Endodermal cell (in vitro differentiated cells): ENCODE data around the gene PGS1. TPM values are rescaled to one million over a fixed set of nuclear protein-coding genes. Genes with fewer than 3 reads are reported as not detected.

ENCODE experiments used
- DNase-seq: peaks from one replicate; pipeline ENCODE4 v3.0.0-alpha.2; 2017
- H3K27ac ChIP-seq: 2 replicates; pipeline ENCODE4 v1.5.1; 2013; ENCODE audit warnings: mild to moderate bottlenecking, low read depth, low read length, moderate library complexity
- H3K27me3 ChIP-seq: 2 replicates; pipeline ENCODE4 v1.6.1; 2013; ENCODE audit warnings: mild to moderate bottlenecking, low read length, moderate library complexity; ENCODE audit not compliant: insufficient read depth, control insufficient read depth, poor library complexity, severe bottlenecking
- H3K36me3 ChIP-seq: 2 replicates; pipeline ENCODE4 v1.7.0; 2013; ENCODE audit warnings: mild to moderate bottlenecking, low read length, moderate library complexity; ENCODE audit not compliant: control insufficient read depth, insufficient read depth
- H3K4me1 ChIP-seq: one replicate; pipeline ENCODE4 v1.7.0; 2013; ENCODE audit warnings: low read length; ENCODE audit not compliant: control insufficient read depth, insufficient read depth
- H3K4me3 ChIP-seq: 2 replicates; pipeline ENCODE4 v1.5.1; 2013; ENCODE audit warnings: mild to moderate bottlenecking, low read length, moderate library complexity
- H3K9ac ChIP-seq: 2 replicates; pipeline ENCODE4 v1.6.1; 2013; ENCODE audit warnings: mild to moderate bottlenecking, low read length, moderate library complexity; ENCODE audit not compliant: poor library complexity, severe bottlenecking; ENCODE audit errors: extremely low read depth
- H3K9me3 ChIP-seq: 2 replicates; pipeline ENCODE4 v1.6.1; 2013; ENCODE audit warnings: mild to moderate bottlenecking, low read length, moderate library complexity; ENCODE audit not compliant: control insufficient read depth
- H3K27ac Mint-ChIP-seq: 2 replicates; pipeline ENCODE4 v1.8.0; 2020; ENCODE audit warnings: mixed read lengths
- H3K27me3 Mint-ChIP-seq: 2 replicates; pipeline ENCODE4 v1.8.0; 2021; ENCODE audit warnings: mild to moderate bottlenecking, mixed read lengths; ENCODE audit not compliant: insufficient read depth
- H3K36me3 Mint-ChIP-seq: 2 replicates; pipeline ENCODE4 v1.8.0; 2020; ENCODE audit warnings: low read depth, mixed read lengths
- H3K4me1 Mint-ChIP-seq: 2 replicates; pipeline ENCODE4 v1.8.0; 2020; ENCODE audit warnings: mixed read lengths
- H3K4me3 Mint-ChIP-seq: 2 replicates; pipeline ENCODE4 v1.8.0; 2020; ENCODE audit warnings: mild to moderate bottlenecking, moderate library complexity, mixed read lengths
- H3K9me3 Mint-ChIP-seq: 2 replicates; pipeline ENCODE4 v1.8.0; 2020; ENCODE audit warnings: mild to moderate bottlenecking, mixed read lengths
- CTCF ChIP-seq: fragments of 200-600 bp; sonication (generic); conservative IDR thresholded peaks from 2 replicates; pipeline ENCODE4 v1.5.0; 2021; ENCODE audit warnings: antibody characterized with exemption, mild to moderate bottlenecking
- WGBS, 2 experiments: methylation state at CpG; one replicate each; pipeline versions ENCODE4 v1.1.5 to v1.1.7; 2013; ENCODE audit warnings: missing lambda C conversion rate in 2 of 2, mixed read lengths in 1 of 2; ENCODE audit not compliant: insufficient coverage in 1 of 2, insufficient read length in 1 of 2; 5-methylcytosine and 5-hydroxymethylcytosine counted together
- total RNA-seq, 2 donors: library from RNA; stranded (reverse); fragmentation: NEBNext Ultra II Directional in 1 of 2; extraction: Animal tissue kit (Norgen Biotek cat#: 25700) in 1 of 2; gene quantifications; 2 replicates in 1 of 2; 3 replicates in 1 of 2; pipeline ENCODE4 v1.2.1, GENCODE V29; 2021

PGS1 gene
- total RNA-seq, 2 donors from 2014 or later, result 57.1 to 58.2 TPM

DNA sequence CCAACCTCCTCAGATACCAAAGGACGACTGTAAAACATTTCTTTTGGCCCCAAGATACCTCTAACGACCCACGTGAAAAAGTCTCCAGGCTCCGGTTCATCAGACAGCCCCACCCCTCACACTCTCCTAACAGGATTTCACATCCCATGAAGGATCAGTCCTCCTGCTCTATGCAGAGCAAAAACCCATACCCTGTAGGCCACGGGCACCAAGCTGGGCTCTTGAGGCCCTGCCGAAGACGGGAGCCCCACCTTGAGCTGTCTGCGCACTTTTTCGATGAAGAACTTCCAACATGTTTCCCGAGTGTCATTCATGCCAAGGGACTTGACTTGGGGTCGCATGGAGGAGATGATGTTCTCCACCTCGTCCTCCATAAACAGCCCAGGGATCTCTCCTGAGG is 89.9 kb downstream of the PGS1 start:
- Mint-ChIP-seq H3K9me3 (peaks cover 22% of the 10 kb centered on the region), H3K36me3 (no peaks in the 10 kb centered on the region), H3K27ac (no peak overlapping the region), H3K4me1 (peaks cover 3% of the 10 kb centered on the region), H3K27me3 (no peaks in the 10 kb centered on the region), H3K4me3 (no peak overlapping the region)
- Histone ChIP-seq H3K27me3 (no peaks in the 10 kb centered on the region), H3K27ac (no peak overlapping the region), H3K9ac (no peak overlapping the region), H3K9me3 (peaks cover 4% of the 10 kb centered on the region), H3K36me3 (no peaks in the 10 kb centered on the region), H3K4me1 (no peaks in the 10 kb centered on the region), H3K4me3 (no peak overlapping the region)
- 90 to 93% methylated on average over 12 of the region's 12 CpGs for WGBS, 2 experiments
- no peak for TF ChIP-seq CTCF
- no peak for DNase-seq

DNA sequence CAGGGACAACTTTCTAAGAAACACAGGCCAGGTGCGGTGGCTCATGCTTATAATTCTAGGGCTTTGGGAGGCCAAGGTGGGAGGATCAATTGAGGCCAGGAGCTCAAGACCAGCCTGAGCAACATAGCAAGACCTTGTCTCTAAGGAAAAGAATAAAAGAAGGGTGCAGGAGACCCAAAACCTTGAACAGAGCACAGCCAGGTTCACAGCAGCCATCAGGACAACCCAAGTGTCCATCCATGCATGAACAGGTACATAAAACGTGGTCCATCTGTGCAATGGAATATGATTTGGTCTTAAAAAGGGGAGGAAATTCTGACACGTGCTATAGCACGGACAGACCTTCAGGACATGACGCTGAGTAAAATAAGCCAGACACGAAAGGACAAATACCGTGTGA is 91.0 kb downstream of the PGS1 start:
- H3K27ac ChIP-seq, result no peak overlapping the region
- no peak for DNase-seq
- WGBS, 2 experiments, result 91 to 95% methylated on average over 7 of the region's 7 CpGs
- H3K9me3 Mint-ChIP-seq, result peaks cover 17% of the 10 kb centered on the region
- no peak overlapping the region for H3K4me3 Mint-ChIP-seq
- no peak overlapping the region for H3K9ac ChIP-seq
- no peaks in the 10 kb centered on the region for H3K27me3 ChIP-seq
- no peak for TF ChIP-seq CTCF
- peaks cover 3% of the 10 kb centered on the region for H3K9me3 ChIP-seq
- H3K4me1 Mint-ChIP-seq, result peaks cover 3% of the 10 kb centered on the region
- H3K36me3 ChIP-seq, result no peaks in the 10 kb centered on the region
- H3K4me1 ChIP-seq, result no peaks in the 10 kb centered on the region
- no peak overlapping the region for H3K27ac Mint-ChIP-seq
- no peak overlapping the region for H3K4me3 ChIP-seq
- peaks cover under 1% of the 10 kb centered on the region for H3K27me3 Mint-ChIP-seq
- no peaks in the 10 kb centered on the region for H3K36me3 Mint-ChIP-seq

- no peaks in the 10 kb centered on the region for H3K27me3 ChIP-seq
- WGBS, 2 experiments, result 93 to 96% methylated on average over 5 to 12 of the region's 12 CpGs
- H3K9ac ChIP-seq, result no peak overlapping the region
- Mint-ChIP-seq H3K4me3 (no peak overlapping the region), H3K9me3 (peaks cover 11% of the 10 kb centered on the region), H3K27me3 (peaks cover 4% of the 10 kb centered on the region), H3K4me1 (peaks cover 3% of the 10 kb centered on the region), H3K27ac (no peak overlapping the region), H3K36me3 (no peaks in the 10 kb centered on the region)
- no peak for DNase-seq
- no peak overlapping the region for H3K4me3 ChIP-seq
- TF ChIP-seq CTCF, result no peak
- no peaks in the 10 kb centered on the region for H3K4me1 ChIP-seq
- H3K36me3 ChIP-seq, result no peaks in the 10 kb centered on the region
- no peak overlapping the region for H3K27ac ChIP-seq
- no peaks in the 10 kb centered on the region for H3K9me3 ChIP-seq
Measured at GRCh38 chr17:78471635-78472034, 93.2 kb downstream of the PGS1 start.
